HG02763 (cell line): ENCODE data around the gene HOXA11.

Experiments
- ATAC-seq: cut with Tn5 transposase; IDR thresholded peaks from one replicate; pipeline ENCODE4 v1.9.1; 2021; ENCODE audit warnings: mild to moderate bottlenecking, moderate library complexity; ENCODE audit not compliant: unreplicated experiment

The HOXA11 gene

GRCh38 chr7:27171325-27171636 lies 13.8 kb downstream of the HOXA11 start:
- no peak for ATAC-seq

GRCh38 chr7:27170426-27171324 lies 14.4 kb downstream of the HOXA11 start:
- no peak for ATAC-seq

- no peak for ATAC-seq
Observed at GRCh38 chr7:27169658-27170425, 15.2 kb downstream of the HOXA11 start.

GRCh38 chr7:27168265-27168947 lies 16.6 kb downstream of the HOXA11 start:
- no peak for ATAC-seq

GRCh38 chr7:27167916-27168264 lies 17.1 kb downstream of the HOXA11 start:
- no peak for ATAC-seq

- no peak for ATAC-seq
Observed at GRCh38 chr7:27166531-27167505, 18.2 kb downstream of the HOXA11 start.

GRCh38 chr7:27165996-27166530 lies 19.0 kb downstream of the HOXA11 start:
- ATAC-seq = no peak

- ATAC-seq = no peak
Observed at GRCh38 chr7:27165089-27165995, 19.7 kb downstream of the HOXA11 start, which contains the start of gene HOXA9. Gene HOXA9, minus strand, starts transcription at chr7:27165537. Its CDS starts 80 bp downstream, at chr7:27165457.

- ATAC-seq = no peak
Observed at GRCh38 chr7:27164367-27165088, 20.5 kb downstream of the HOXA11 start.

- ATAC-seq = no peak
Observed at GRCh38 chr7:27164045-27164366, 21.0 kb downstream of the HOXA11 start.

GRCh38 chr7:27163288-27164044 lies 21.6 kb downstream of the HOXA11 start:
- ATAC-seq = no peak

- no peak for ATAC-seq
Observed at GRCh38 chr7:27162561-27163287, 22.3 kb downstream of the HOXA11 start.

GRCh38 chr7:27161721-27162560 lies 23.1 kb downstream of the HOXA11 start:
- no peak for ATAC-seq

- no peak for ATAC-seq
Observed at GRCh38 chr7:27161214-27161720, 23.8 kb downstream of the HOXA11 start.

GRCh38 chr7:27160546-27161213 lies 24.4 kb downstream of the HOXA11 start:
- peak; percentile 43 for ATAC-seq

- ATAC-seq = no peak
Observed at GRCh38 chr7:27160145-27160545, 24.9 kb downstream of the HOXA11 start.
